Stimulated activated naive CD8-positive, alpha-beta T cell treated with anti-CD3 and anti-CD28 coated beads, Interleukin-15, Interleukin-2, amounts not matched to agents 100 ng/mL and 50 ng/mL, for 24 hours (primary cell): Measurements from ENCODE around the gene ZSWIM4.
A peak's percentile ranks its signal among the peaks of the same experiment; 100 is the strongest.
"Not testable (repeated sequence)": the region's sequence is repeated elsewhere in the genome, so short reads cannot be mapped to it uniquely, and the experiment has no call there.

Experiments used
- H3K27ac Mint-ChIP-seq: one replicate; pipeline ENCODE4 v1.8.0; 2021; ENCODE audit warnings: mild to moderate bottlenecking, mixed read lengths
- H3K27me3 Mint-ChIP-seq: one replicate; pipeline ENCODE4 v1.8.0; 2021; ENCODE audit warnings: mixed read lengths
- H3K36me3 Mint-ChIP-seq: one replicate; pipeline ENCODE4 v1.8.0; 2021; ENCODE audit warnings: low read depth, mixed read lengths
- H3K4me1 Mint-ChIP-seq: one replicate; pipeline ENCODE4 v1.8.0; 2021; ENCODE audit warnings: low read depth, mixed read lengths
- H3K4me3 Mint-ChIP-seq: one replicate; pipeline ENCODE4 v1.8.0; 2021; ENCODE audit warnings: mild to moderate bottlenecking, mixed read lengths
- H3K9me3 Mint-ChIP-seq: one replicate; pipeline ENCODE4 v1.8.0; 2021; ENCODE audit warnings: mixed read lengths

ZSWIM4 gene

GRCh38 chr19:13790354-13790753, 4.9 kb upstream of the ZSWIM4 start:
- H3K4me1 Mint-ChIP-seq = peaks cover 50% of the 10 kb centered on the region
- peak overlapping the region; percentile 49 for H3K27ac Mint-ChIP-seq
- no peak overlapping the region for H3K4me3 Mint-ChIP-seq
- H3K27me3 Mint-ChIP-seq = no peaks in the 10 kb centered on the region
- no peaks in the 10 kb centered on the region for H3K9me3 Mint-ChIP-seq
- H3K36me3 Mint-ChIP-seq = no peaks in the 10 kb centered on the region

- H3K4me3 Mint-ChIP-seq = peak overlapping the region; percentile 74
Observed at GRCh38 chr19:13793317-13793716, 1.9 kb upstream of the ZSWIM4 start.

GRCh38 chr19:13794398-13794756, 866 bp upstream of the ZSWIM4 start:
- no peaks in the 10 kb centered on the region for H3K36me3 Mint-ChIP-seq
- H3K4me1 Mint-ChIP-seq = peaks cover 35% of the 10 kb centered on the region
- peak overlapping the region; percentile 69 for H3K27ac Mint-ChIP-seq
- H3K4me3 Mint-ChIP-seq = peak overlapping the region; percentile 93
- no peaks in the 10 kb centered on the region for H3K9me3 Mint-ChIP-seq
- no peaks in the 10 kb centered on the region for H3K27me3 Mint-ChIP-seq

More at GRCh38 chr19:13793317-13793716, 1.9 kb upstream of the ZSWIM4 start:
- H3K9me3 Mint-ChIP-seq, H3K27me3 Mint-ChIP-seq, H3K36me3 Mint-ChIP-seq, H3K27ac Mint-ChIP-seq: not testable (repeated sequence)
- H3K4me1 Mint-ChIP-seq = peaks cover 45% of the 10 kb centered on the region

GRCh38 chr19:13795595-13796300, 505 bp downstream of the ZSWIM4 start:
- no peaks in the 10 kb centered on the region for H3K36me3 Mint-ChIP-seq

GRCh38 chr19:13796301-13797057, 1.2 kb downstream of the ZSWIM4 start:
- Mint-ChIP-seq H3K4me3 (peak overlapping the region; percentile 81), H3K4me1 (peaks cover 29% of the 10 kb centered on the region), H3K9me3 (no peaks in the 10 kb centered on the region), H3K27ac (peak overlapping the region; percentile 79), H3K27me3 (no peaks in the 10 kb centered on the region), H3K36me3 (peaks cover 4% of the 10 kb centered on the region)

More at GRCh38 chr19:13795595-13796300, 505 bp downstream of the ZSWIM4 start:
- peak overlapping the region; percentile 79 for H3K27ac Mint-ChIP-seq
- H3K4me3 Mint-ChIP-seq = peak overlapping the region; percentile 93
- no peaks in the 10 kb centered on the region for H3K27me3 Mint-ChIP-seq
- peaks cover 29% of the 10 kb centered on the region for H3K4me1 Mint-ChIP-seq
- H3K9me3 Mint-ChIP-seq = no peaks in the 10 kb centered on the region

GRCh38 chr19:13797058-13797440, 1.8 kb downstream of the ZSWIM4 start:
- no peaks in the 10 kb centered on the region for H3K27me3 Mint-ChIP-seq
- H3K4me1 Mint-ChIP-seq = peaks cover 29% of the 10 kb centered on the region
- no peak overlapping the region for H3K27ac Mint-ChIP-seq
- peak overlapping the region; percentile 81 for H3K4me3 Mint-ChIP-seq
- peaks cover 4% of the 10 kb centered on the region for H3K36me3 Mint-ChIP-seq
- H3K9me3 Mint-ChIP-seq = no peaks in the 10 kb centered on the region

- Mint-ChIP-seq H3K27me3 (no peaks in the 10 kb centered on the region), H3K36me3 (peaks cover 4% of the 10 kb centered on the region), H3K9me3 (no peaks in the 10 kb centered on the region), H3K27ac (no peak overlapping the region), H3K4me3 (no peak overlapping the region), H3K4me1 (peaks cover 29% of the 10 kb centered on the region)
Observed at GRCh38 chr19:13797870-13798269, 2.6 kb downstream of the ZSWIM4 start.

GRCh38 chr19:13799669-13800068, 4.4 kb downstream of the ZSWIM4 start:
- no peaks in the 10 kb centered on the region for H3K27me3 Mint-ChIP-seq
- H3K36me3 Mint-ChIP-seq = peaks cover 4% of the 10 kb centered on the region
- no peak overlapping the region for H3K4me3 Mint-ChIP-seq
- H3K9me3 Mint-ChIP-seq = no peaks in the 10 kb centered on the region
- H3K4me1 Mint-ChIP-seq = peaks cover 17% of the 10 kb centered on the region
- no peak overlapping the region for H3K27ac Mint-ChIP-seq

GRCh38 chr19:13803038-13803437, 7.8 kb downstream of the ZSWIM4 start:
- Mint-ChIP-seq H3K36me3 (peaks cover 8% of the 10 kb centered on the region), H3K9me3 (no peaks in the 10 kb centered on the region), H3K4me1 (no peaks in the 10 kb centered on the region), H3K4me3 (no peak overlapping the region), H3K27ac (no peak overlapping the region), H3K27me3 (no peaks in the 10 kb centered on the region)

- Mint-ChIP-seq H3K9me3 (no peaks in the 10 kb centered on the region), H3K27me3 (no peaks in the 10 kb centered on the region), H3K4me3 (no peak overlapping the region), H3K4me1 (no peaks in the 10 kb centered on the region), H3K27ac (no peak overlapping the region), H3K36me3 (peaks cover 8% of the 10 kb centered on the region)
Observed at GRCh38 chr19:13804830-13805683, 9.8 kb downstream of the ZSWIM4 start.

- no peak overlapping the region for H3K4me3 Mint-ChIP-seq
- H3K27me3 Mint-ChIP-seq = no peaks in the 10 kb centered on the region
- peaks cover 5% of the 10 kb centered on the region for H3K36me3 Mint-ChIP-seq
- H3K4me1 Mint-ChIP-seq = no peaks in the 10 kb centered on the region
- no peaks in the 10 kb centered on the region for H3K9me3 Mint-ChIP-seq
- H3K27ac Mint-ChIP-seq = no peak overlapping the region
Observed at GRCh38 chr19:13806728-13807127, 11.5 kb downstream of the ZSWIM4 start.

- Mint-ChIP-seq H3K9me3 (no peaks in the 10 kb centered on the region), H3K36me3 (peaks cover 5% of the 10 kb centered on the region), H3K4me3 (no peak overlapping the region)
Observed at GRCh38 chr19:13807421-13808021, 12.3 kb downstream of the ZSWIM4 start.

GRCh38 chr19:13808856-13809255, 13.6 kb downstream of the ZSWIM4 start:
- H3K36me3 Mint-ChIP-seq = peaks cover 10% of the 10 kb centered on the region
- no peaks in the 10 kb centered on the region for H3K4me1 Mint-ChIP-seq
- no peak overlapping the region for H3K4me3 Mint-ChIP-seq
- no peak overlapping the region for H3K27ac Mint-ChIP-seq
- no peaks in the 10 kb centered on the region for H3K27me3 Mint-ChIP-seq
- no peaks in the 10 kb centered on the region for H3K9me3 Mint-ChIP-seq

More at GRCh38 chr19:13807421-13808021, 12.3 kb downstream of the ZSWIM4 start:
- Mint-ChIP-seq H3K27ac (no peak overlapping the region), H3K4me1 (no peaks in the 10 kb centered on the region), H3K27me3 (no peaks in the 10 kb centered on the region)

- Mint-ChIP-seq H3K4me1 (no peaks in the 10 kb centered on the region), H3K4me3 (no peak overlapping the region), H3K27me3 (no peaks in the 10 kb centered on the region), H3K36me3 (peaks cover 5% of the 10 kb centered on the region), H3K9me3 (no peaks in the 10 kb centered on the region), H3K27ac (no peak overlapping the region)
Observed at GRCh38 chr19:13812544-13812943, 17.3 kb downstream of the ZSWIM4 start.
